Spleen (tissue), 11 donors: Measurements from ENCODE around the gene TBX5. TPM values are rescaled to one million over a fixed set of nuclear protein-coding genes. Genes with fewer than 3 reads are reported as not detected.

Source experiments
- DNase-seq: peaks from one replicate; pipeline ENCODE4 v3.0.0-alpha.2; 2020
- H3K27ac ChIP-seq, 8 donors: fragments of 200-600 bp; sonication (generic) in 7 of 8; 1 replicate in 4 of 8; 2 replicates in 4 of 8; pipeline versions ENCODE4 v1.5.0 to v1.8.0; 2016 to 2021; ENCODE audit warnings: inconsistent platforms in 4 of 8, mild to moderate bottlenecking in 4 of 8, moderate library complexity in 1 of 8
- H3K27me3 ChIP-seq, 7 donors: fragments of 200-600 bp; sonication (generic) in 6 of 7; replicated peaks in 1 of 7; 1 replicate in 4 of 7; 2 replicates in 3 of 7; pipeline versions ENCODE4 v1.5.0 to v1.8.0; 2016 to 2021; ENCODE audit warnings: inconsistent platforms in 3 of 7, mild to moderate bottlenecking in 1 of 7
- H3K36me3 ChIP-seq, 6 donors: fragments of 200-600 bp; sonication (generic) in 5 of 6; 1 replicate in 4 of 6; 2 replicates in 2 of 6; pipeline versions ENCODE4 v1.5.0 to v1.8.0; 2016 to 2021; ENCODE audit warnings: inconsistent platforms in 2 of 6
- H3K4me1 ChIP-seq, 6 donors: fragments of 200-600 bp; sonication (generic) in 5 of 6; 1 replicate in 3 of 6; 2 replicates in 3 of 6; pipeline versions ENCODE4 v1.5.0 to v1.8.0; 2016 to 2021; ENCODE audit warnings: inconsistent platforms in 3 of 6
- H3K4me3 ChIP-seq, 8 donors: fragments of 200-600 bp; sonication (generic) in 7 of 8; 1 replicate in 4 of 8; 2 replicates in 4 of 8; pipeline versions ENCODE4 v1.5.0 to v1.8.0; 2016 to 2021; ENCODE audit warnings: inconsistent platforms in 4 of 8, mild to moderate bottlenecking in 4 of 8, moderate library complexity in 2 of 8
- H3K9me3 ChIP-seq, 8 donors: fragments of 200-600 bp; sonication (generic) in 7 of 8; 1 replicate in 4 of 8; 2 replicates in 4 of 8; pipeline versions ENCODE4 v1.5.0 to v1.8.0; 2016 to 2021; ENCODE audit warnings: inconsistent platforms in 4 of 8
- POLR2A ChIP-seq, 3 donors: fragments of 450-650 bp; IDR thresholded peaks; one replicate each; pipeline ENCODE4 v1.5.1; 2017; ENCODE audit warnings: antibody characterized with exemption in 3 of 3, mild to moderate bottlenecking in 1 of 3
- POLR2AphosphoS5 ChIP-seq, 3 donors: sonication (generic); formaldehyde crosslinking; IDR thresholded peaks; one replicate each; pipeline ENCODE4 v1.5.1; 2017; ENCODE audit warnings: antibody characterized with exemption in 3 of 3
- WGBS, 5 donors: extraction: QIAGEN DNeasy Blood & Tissue Kit in 3 of 5; methylation state at CpG; one replicate each; pipeline versions ENCODE4 v1.1.5 to v1.1.7; 2013 to 2018; 5-methylcytosine and 5-hydroxymethylcytosine counted together
- intact Hi-C: fragments of 100-400 bp; cut with DNase I; formaldehyde crosslinking; loops from one replicate; pipeline ENCODE4 v1.15.0; 2023; ENCODE audit warnings: low total_unique reads
- polyA plus RNA-seq, 3 donors: library from polyadenylated mRNA; stranded (reverse); fragments of 200-250 nt; gene quantifications; one replicate each; pipeline ENCODE4 v1.2.1, GENCODE V29; 2013
- total RNA-seq, 7 donors: library from RNA; depleted of rRNA in 3 of 7; stranded (reverse); fragments of >200 nt in 3 of 7; fragmentation: NEBNext Ultra II Directional in 4 of 7; extraction: Animal tissue kit (Norgen Biotek cat#: 25700) in 4 of 7; gene quantifications; one replicate each; pipeline versions ENCODE4 v1.1.0 to v1.2.1, GENCODE V29; 2016 to 2021
- TF ChIP-seq, protein P1 (sequence below), 11 experiments: fragments of 200-600 bp in 7 of 11; fragments of 450-650 bp in 4 of 11; sonication (generic) in 4 of 11; IDR thresholded peaks in 8 of 11; conservative IDR thresholded peaks in 3 of 11; 1 replicate in 7 of 11; 2 replicates in 4 of 11; pipeline versions ENCODE4 v1.4.0 to v1.8.0; 2016 to 2021; ENCODE audit warnings: antibody characterized with exemption in 11 of 11, inconsistent platforms in 4 of 11, mild to moderate bottlenecking in 1 of 11
- donor health status: healthy with polysubstance abuse.
- donor health status: DM: no; HTN: no; CAD: no; lungs with moderate emphysema.
- donor health status: DM: no; HTN: no; CAD: no.
- donor health status: Bipolar disorder and iron deficiency.
- donor health status: healthy.
- donor health status: DM: no; HTN: no; CAD: no.
- donor health status: DM: yes; HTN: yes; CAD: no.

Gene TBX5
- total and polyA plus RNA-seq, 10 donors, result not detected

DNA sequence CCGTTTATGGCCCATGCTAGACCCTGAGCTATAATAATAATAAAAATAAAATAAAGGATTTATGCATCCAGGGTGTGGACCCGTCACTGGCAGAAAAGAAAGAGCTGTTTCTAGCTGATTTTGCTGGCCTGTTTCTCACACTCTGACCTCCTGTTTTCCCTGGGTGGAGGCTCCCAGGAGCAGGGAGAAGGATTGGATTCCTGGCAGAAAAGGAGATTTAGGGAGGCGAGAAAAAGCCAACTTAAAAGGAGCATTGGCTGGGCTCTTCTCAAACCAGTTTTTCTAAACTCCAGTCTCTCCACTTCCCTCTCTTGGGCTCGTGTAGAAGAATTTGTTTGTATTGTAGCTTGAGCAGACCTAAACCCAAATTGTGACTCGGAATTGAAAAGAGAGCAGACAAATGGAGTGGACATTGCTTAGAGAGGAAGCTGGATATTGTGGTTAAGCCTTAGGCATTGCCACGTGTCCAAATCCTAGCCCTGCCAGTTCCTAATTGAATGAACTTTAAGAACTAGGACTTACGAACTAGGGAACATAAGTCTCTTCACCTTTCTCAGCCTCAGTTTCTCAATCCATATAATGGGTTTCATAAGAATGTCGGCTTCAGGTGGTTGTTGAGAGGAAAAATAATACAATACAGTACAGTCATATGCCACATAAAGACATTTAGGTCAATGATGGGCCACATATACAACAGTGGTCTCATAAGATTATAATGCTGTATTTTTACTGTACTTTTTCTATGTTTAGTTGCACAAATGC is 14.4 kb upstream of the TBX5 start:
- DNase-seq, result no peak
- WGBS, 5 donors, result 54 to 63% (median 59%) methylated on average over 8 of the region's 8 CpGs
- Histone ChIP-seq H3K36me3 (no peaks in the 10 kb centered on the region), H3K4me3 (no peak overlapping the region), H3K27ac (no peak overlapping the region), H3K9me3 (no peaks in the 10 kb centered on the region), H3K27me3 (peaks cover 0 to 71% (median 9%) of the 10 kb centered on the region in 7 donors), H3K4me1 (no peaks in the 10 kb centered on the region)
- TF ChIP-seq, protein P1, sequence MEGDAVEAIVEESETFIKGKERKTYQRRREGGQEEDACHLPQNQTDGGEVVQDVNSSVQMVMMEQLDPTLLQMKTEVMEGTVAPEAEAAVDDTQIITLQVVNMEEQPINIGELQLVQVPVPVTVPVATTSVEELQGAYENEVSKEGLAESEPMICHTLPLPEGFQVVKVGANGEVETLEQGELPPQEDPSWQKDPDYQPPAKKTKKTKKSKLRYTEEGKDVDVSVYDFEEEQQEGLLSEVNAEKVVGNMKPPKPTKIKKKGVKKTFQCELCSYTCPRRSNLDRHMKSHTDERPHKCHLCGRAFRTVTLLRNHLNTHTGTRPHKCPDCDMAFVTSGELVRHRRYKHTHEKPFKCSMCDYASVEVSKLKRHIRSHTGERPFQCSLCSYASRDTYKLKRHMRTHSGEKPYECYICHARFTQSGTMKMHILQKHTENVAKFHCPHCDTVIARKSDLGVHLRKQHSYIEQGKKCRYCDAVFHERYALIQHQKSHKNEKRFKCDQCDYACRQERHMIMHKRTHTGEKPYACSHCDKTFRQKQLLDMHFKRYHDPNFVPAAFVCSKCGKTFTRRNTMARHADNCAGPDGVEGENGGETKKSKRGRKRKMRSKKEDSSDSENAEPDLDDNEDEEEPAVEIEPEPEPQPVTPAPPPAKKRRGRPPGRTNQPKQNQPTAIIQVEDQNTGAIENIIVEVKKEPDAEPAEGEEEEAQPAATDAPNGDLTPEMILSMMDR (IDR thresholded peaks at IDR 0.05 in 8 of 11, conservative IDR thresholded peaks at IDR 0.05 in 3 of 11), result no peak
- no peak for TF ChIP-seq POLR2AphosphoS5 (IDR thresholded peaks at IDR 0.05)
- no peak for TF ChIP-seq POLR2A (IDR thresholded peaks at IDR 0.05)
- intact Hi-C loops, result no loop called here

- DNase-seq, result no peak
- Histone ChIP-seq H3K4me3 (no peak overlapping the region), H3K9me3 (no peaks in the 10 kb centered on the region), H3K36me3 (no peaks in the 10 kb centered on the region), H3K27ac (no peak overlapping the region), H3K27me3 (peaks cover 0 to 93% (median 44%) of the 10 kb centered on the region in 7 donors), H3K4me1 (no peaks in the 10 kb centered on the region)
- intact Hi-C loops, result no loop called here
- 58 to 83% (median 67%) methylated on average over 2 to 4 of the region's 4 CpGs for WGBS, 5 donors
- no peak for TF ChIP-seq POLR2A (IDR thresholded peaks at IDR 0.05)
- TF ChIP-seq POLR2AphosphoS5 (IDR thresholded peaks at IDR 0.05), result no peak
- TF ChIP-seq, protein P1 (IDR thresholded peaks at IDR 0.05 in 8 of 11, conservative IDR thresholded peaks at IDR 0.05 in 3 of 11), result no peak
These were observed 10.1 kb upstream of the TBX5 start for GRCh38 chr12:114416028-114416427.

- no peaks in the 10 kb centered on the region for H3K4me1 ChIP-seq
- 18 to 32% (median 31%) methylated on average over 7 of the region's 7 CpGs for WGBS, 5 donors
- no peak for DNase-seq
These were observed 9.6 kb upstream of the TBX5 start for GRCh38 chr12:114415525-114415868.

More at GRCh38 chr12:114415525-114415868, 9.6 kb upstream of the TBX5 start:
- Histone ChIP-seq H3K4me3 (no peak overlapping the region), H3K27me3 (peaks cover 0 to 97% (median 49%) of the 10 kb centered on the region in 7 donors), H3K9me3 (no peaks in the 10 kb centered on the region), H3K36me3 (no peaks in the 10 kb centered on the region), H3K27ac (no peak overlapping the region)
- TF ChIP-seq, protein P1 (IDR thresholded peaks at IDR 0.05 in 8 of 11, conservative IDR thresholded peaks at IDR 0.05 in 3 of 11), result no peak
- TF ChIP-seq POLR2AphosphoS5 (IDR thresholded peaks at IDR 0.05), result no peak
- no peak for TF ChIP-seq POLR2A (IDR thresholded peaks at IDR 0.05)
- intact Hi-C loops, result no loop called here
